GM23248 (cell line): ENCODE measurements around the gene ERI3. TPM values are rescaled to one million over a fixed set of nuclear protein-coding genes. Genes with fewer than 3 reads are reported as not detected.

Experiments used
- DNase-seq: peaks from one replicate; pipeline ENCODE4 v3.0.0-alpha.2; 2015
- H2AFZ ChIP-seq: fragments of 200-600 bp; sonication (generic); 2 replicates; pipeline ENCODE4 v1.6.1; 2016; ENCODE audit warnings: antibody characterized with exemption
- H3F3A ChIP-seq: fragments of 200-600 bp; sonication (generic); 2 replicates; pipeline ENCODE4 v1.6.1; 2016; ENCODE audit warnings: mild to moderate bottlenecking, antibody characterized with exemption, mixed run types; ENCODE audit not compliant: insufficient read depth
- H3K27ac ChIP-seq: fragments of 200-600 bp; sonication (generic); 2 replicates; pipeline ENCODE4 v1.5.1; 2016; ENCODE audit warnings: mild to moderate bottlenecking
- H3K27me3 ChIP-seq: fragments of 200-600 bp; sonication (generic); replicated peaks from 2 replicates; pipeline ENCODE4 v1.6.1; 2016; ENCODE audit warnings: mild to moderate bottlenecking; ENCODE audit not compliant: insufficient read depth
- H3K36me3 ChIP-seq: fragments of 200-600 bp; sonication (generic); 2 replicates; pipeline ENCODE4 v1.6.1; 2016; ENCODE audit warnings: low read depth, mild to moderate bottlenecking
- H3K4me1 ChIP-seq: fragments of 200-600 bp; sonication (generic); 2 replicates; pipeline ENCODE4 v1.6.1; 2016; ENCODE audit warnings: mild to moderate bottlenecking; ENCODE audit not compliant: insufficient read depth
- H3K4me2 ChIP-seq: fragments of 200-600 bp; sonication (generic); one replicate; pipeline ENCODE4 v1.6.1; 2016; ENCODE audit warnings: mild to moderate bottlenecking; ENCODE audit not compliant: unreplicated experiment
- H3K4me3 ChIP-seq: fragments of 200-600 bp; sonication (generic); 2 replicates; pipeline ENCODE4 v1.5.1; 2016; ENCODE audit warnings: mild to moderate bottlenecking
- H3K79me2 ChIP-seq: fragments of 200-600 bp; sonication (generic); 2 replicates; pipeline ENCODE4 v1.6.1; 2016; ENCODE audit warnings: mild to moderate bottlenecking; ENCODE audit not compliant: insufficient read depth
- H3K9ac ChIP-seq: fragments of 200-600 bp; sonication (generic); 2 replicates; pipeline ENCODE4 v1.6.1; 2016; ENCODE audit warnings: mild to moderate bottlenecking
- H3K9me2 ChIP-seq: fragments of 200-600 bp; sonication (generic); 2 replicates; pipeline ENCODE4 v1.6.1; 2016; ENCODE audit warnings: mixed run types, mild to moderate bottlenecking, moderate library complexity; ENCODE audit not compliant: insufficient read depth
- H3K9me3 ChIP-seq: fragments of 200-600 bp; sonication (generic); one replicate; pipeline ENCODE4 v1.6.1; 2017; ENCODE audit warnings: low read depth
- H4K20me1 ChIP-seq: fragments of 200-600 bp; sonication (generic); 2 replicates; pipeline ENCODE4 v1.6.0; 2016; ENCODE audit not compliant: insufficient read depth
- EZH2 ChIP-seq: fragments of 200-600 bp; sonication (generic); IDR thresholded peaks from 2 replicates; pipeline ENCODE4 v1.6.1; 2018; ENCODE audit warnings: antibody characterized with exemption, mild to moderate bottlenecking; ENCODE audit not compliant: insufficient read depth, poor library complexity, severe bottlenecking
- EZH2phosphoT487 ChIP-seq: fragments of 200-600 bp; sonication (generic); IDR thresholded peaks from 2 replicates; pipeline ENCODE4 v1.6.1; 2018; ENCODE audit warnings: antibody characterized with exemption, moderate library complexity, mild to moderate bottlenecking, low read depth; ENCODE audit not compliant: insufficient read depth
- WGBS, 2 experiments: methylation state at CpG; one replicate each; pipeline ENCODE4 v1.1.6; 2015 to 2017; ENCODE audit warnings: low lambda C conversion rate in 2 of 2, low coverage in 1 of 2; ENCODE audit errors: missing lambda C conversion rate in 2 of 2; 5-methylcytosine and 5-hydroxymethylcytosine counted together
- in situ Hi-C: fragments of 300-500 bp; cut with MboI; formaldehyde crosslinking; loops from 2 replicates; pipeline ENCODE4 v1.15.0; 2020
- polyA plus RNA-seq: library from polyadenylated mRNA; unstranded; fragments of >200 nt; fragmentation: Nextera tagmentation; extraction: Ambion mirVana; gene quantifications from 2 replicates; pipeline ENCODE4 v1.2.1, GENCODE V29; 2016
- total RNA-seq: library from RNA; depleted of rRNA; stranded (reverse); fragments of >200 nt; shearing (Covaris generic); gene quantifications from 2 replicates; pipeline ENCODE4 v1.2.3, GENCODE V29; 2014

ERI3 gene
- total and polyA plus RNA-seq, 2 experiments from 2014 or later: 51.2 to 83.4 TPM

DNA sequence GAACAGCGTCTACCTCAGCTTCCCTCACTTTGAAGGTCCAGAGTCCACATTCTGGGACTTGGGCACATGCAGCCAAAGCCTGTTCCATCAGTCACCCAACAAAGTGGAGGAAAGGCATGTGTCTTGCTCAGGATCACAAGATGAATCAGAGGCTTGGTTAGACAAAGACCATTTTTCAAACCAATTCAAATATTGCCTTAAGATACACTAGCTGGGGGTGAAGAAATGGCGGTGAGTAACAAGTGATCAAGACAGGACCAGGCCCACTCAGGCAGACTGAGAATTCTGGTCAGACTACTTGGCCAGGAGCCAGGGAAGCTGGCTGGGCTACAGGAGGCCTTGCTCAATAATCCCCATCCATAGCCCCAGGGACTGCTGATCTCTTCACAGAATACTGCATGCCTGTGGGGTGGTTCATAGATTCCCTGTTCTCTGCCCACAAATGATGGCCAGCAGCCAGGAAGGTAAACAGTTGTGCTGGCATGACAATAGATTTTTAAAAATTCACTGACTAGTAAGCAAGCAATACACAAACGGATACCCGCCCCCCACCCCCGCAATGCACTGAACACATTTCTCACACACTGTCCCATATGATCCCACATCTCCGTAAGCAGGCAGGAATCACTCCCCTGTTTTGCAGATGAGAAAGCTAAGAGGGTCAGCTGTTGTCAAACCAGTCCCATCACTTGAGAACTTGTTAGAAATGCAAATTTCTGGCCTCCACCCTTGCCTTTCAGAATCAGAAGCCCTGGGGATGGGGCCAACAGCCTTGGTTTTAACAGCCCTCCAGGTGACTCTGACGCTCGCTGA, 27.2 kb downstream of the ERI3 start:
- Histone ChIP-seq H3F3A (peaks cover 31% of the 10 kb centered on the region), H4K20me1 (no peaks in the 10 kb centered on the region), H3K9me2 (no peaks in the 10 kb centered on the region), H3K36me3 (no peaks in the 10 kb centered on the region), H3K9me3 (no peaks in the 10 kb centered on the region), H3K9ac (peak overlapping the region; percentile 70), H3K27ac (peak overlapping the region; percentile 92), H2AFZ (no peak overlapping the region), H3K27me3 (no peaks in the 10 kb centered on the region), H3K79me2 (peaks cover 41% of the 10 kb centered on the region), H3K4me3 (0 out of 2 replicates have a peak overlapping the region, but pooled peaks have one; percentile 20), H3K4me1 (peaks cover 34% of the 10 kb centered on the region), H3K4me2 (peak overlapping the region; percentile 64)
- peak; percentile 100 for DNase-seq
- in situ Hi-C loops: no loop called here
- WGBS, 2 experiments: 27 to 28% methylated on average over 8 of the region's 8 CpGs
- TF ChIP-seq EZH2: no peak
- TF ChIP-seq EZH2phosphoT487: no peak

DNA sequence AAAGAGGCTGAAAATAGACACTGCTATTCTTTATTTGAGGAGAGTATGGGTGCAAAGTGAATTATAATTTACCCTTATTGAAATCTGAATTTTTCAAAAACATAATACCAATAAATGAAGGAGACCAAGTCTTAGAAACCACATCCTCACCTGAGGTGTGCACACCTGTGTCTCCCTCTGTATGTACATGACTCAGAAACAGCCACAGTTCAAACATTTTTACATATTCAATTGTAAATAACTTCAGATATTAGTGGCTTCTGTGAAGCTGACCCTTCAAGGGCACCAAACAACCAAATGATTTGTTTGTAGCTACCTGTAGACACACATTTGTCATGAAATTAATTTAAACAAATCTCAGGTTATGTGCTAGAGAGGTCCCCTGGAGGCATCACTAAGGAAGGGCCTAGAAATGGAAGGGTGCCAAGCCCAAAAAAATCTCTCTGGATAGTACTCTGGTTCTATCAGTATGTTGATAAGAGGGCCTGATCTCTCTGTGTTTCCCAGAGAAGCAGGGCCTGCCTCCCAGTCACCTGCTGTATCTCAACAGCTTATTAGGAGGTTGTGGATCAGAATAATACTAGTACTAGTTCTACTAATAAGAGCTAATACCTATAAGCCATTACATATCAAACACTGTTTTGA, 28.1 kb downstream of the ERI3 start:
- no peak for TF ChIP-seq EZH2phosphoT487
- no peak for TF ChIP-seq EZH2
- Histone ChIP-seq H3K9ac (peak overlapping the region; percentile 48; the same call in 1 of the 2 replicates), H3K27me3 (no peaks in the 10 kb centered on the region), H4K20me1 (no peaks in the 10 kb centered on the region), H3K4me2 (peak overlapping the region; percentile 50), H3K4me1 (peaks cover 34% of the 10 kb centered on the region), H3K4me3 (no peak overlapping the region), H3K9me2 (no peaks in the 10 kb centered on the region), H3K36me3 (no peaks in the 10 kb centered on the region), H3K79me2 (peaks cover 46% of the 10 kb centered on the region), H2AFZ (no peak overlapping the region), H3K27ac (peak overlapping the region; percentile 90), H3F3A (peaks cover 31% of the 10 kb centered on the region), H3K9me3 (no peaks in the 10 kb centered on the region)
- no peak for DNase-seq
- in situ Hi-C loops: no loop called here

- no peak overlapping the region for H2AFZ ChIP-seq
- peaks cover 31% of the 10 kb centered on the region for H3F3A ChIP-seq
- H4K20me1 ChIP-seq: no peaks in the 10 kb centered on the region
- H3K4me1 ChIP-seq: peaks cover 34% of the 10 kb centered on the region
- TF ChIP-seq EZH2phosphoT487: no peak
- no peak for TF ChIP-seq EZH2
- no peak overlapping the region; the same call in 1 of the 2 replicates for H3K27ac ChIP-seq
- H3K4me2 ChIP-seq: no peak overlapping the region
- H3K36me3 ChIP-seq: no peaks in the 10 kb centered on the region
- no peak overlapping the region for H3K4me3 ChIP-seq
- DNase-seq: no peak
- H3K79me2 ChIP-seq: peaks cover 46% of the 10 kb centered on the region
- WGBS, 2 experiments: 64 to 66% methylated on average over 9 of the region's 9 CpGs
- H3K9me3 ChIP-seq: no peaks in the 10 kb centered on the region
- no peaks in the 10 kb centered on the region for H3K9me2 ChIP-seq
- in situ Hi-C loops: no loop called here
- no peaks in the 10 kb centered on the region for H3K27me3 ChIP-seq
- H3K9ac ChIP-seq: 0 out of 2 replicates have a peak overlapping the region, but pooled peaks have one; percentile 5
Measured at GRCh38 chr1:44326024-44326701, 28.9 kb downstream of the ERI3 start.

GRCh38 chr1:44323947-44324346, 31.1 kb downstream of the ERI3 start:
- in situ Hi-C loops: no loop called here
- H3K4me2 ChIP-seq: no peak overlapping the region
- H3F3A ChIP-seq: peaks cover 20% of the 10 kb centered on the region
- H3K27ac ChIP-seq: no peak overlapping the region
- no peak for DNase-seq
- peaks cover 39% of the 10 kb centered on the region for H3K79me2 ChIP-seq
- no peaks in the 10 kb centered on the region for H4K20me1 ChIP-seq
- H3K27me3 ChIP-seq: no peaks in the 10 kb centered on the region
- 100% methylated on average over 1 of the region's 1 CpG for WGBS, 2 experiments
- peaks cover 30% of the 10 kb centered on the region for H3K4me1 ChIP-seq
- H3K4me3 ChIP-seq: no peak overlapping the region
- no peak overlapping the region for H3K9ac ChIP-seq
- H2AFZ ChIP-seq: no peak overlapping the region
- no peaks in the 10 kb centered on the region for H3K36me3 ChIP-seq
- no peak for TF ChIP-seq EZH2phosphoT487
- no peak for TF ChIP-seq EZH2
- no peaks in the 10 kb centered on the region for H3K9me2 ChIP-seq
- H3K9me3 ChIP-seq: no peaks in the 10 kb centered on the region
